ENCODE data around the gene SHISAL1.

DNA sequence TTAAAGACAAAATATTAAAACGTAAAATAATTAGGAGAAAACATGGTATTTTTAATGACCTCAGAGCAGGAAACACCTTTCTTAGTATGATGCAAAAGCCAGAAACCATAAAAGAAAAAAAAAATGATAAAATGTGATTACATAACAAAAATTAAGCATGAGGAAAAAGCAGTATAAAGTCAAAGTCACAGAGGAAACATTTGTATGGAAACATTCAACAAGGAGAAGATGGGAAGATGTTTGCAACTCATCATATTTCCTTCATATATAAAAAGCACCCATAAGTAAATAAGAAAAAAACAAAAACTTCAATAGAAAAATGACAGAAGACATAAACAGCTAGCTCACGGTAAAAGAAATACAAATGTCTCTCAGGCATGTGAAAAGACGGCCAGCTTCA lies 17.3 kb downstream of the SHISAL1 start:
- TF ChIP-seq POLR2AphosphoS5 (IDR thresholded peaks at IDR 0.05; ENCODE audit: low read depth, low read length) (no peak), POLR2A (IDR thresholded peaks at IDR 0.05; ENCODE audit: low read depth, low read length) (no peak), TAF1 (IDR thresholded peaks at IDR 0.05; ENCODE audit: borderline replicate concordance, low read depth, low read length) (no peak)
